ENCODE measurements around the gene PPM1G.

- TF ChIP-seq EZH2 (IDR thresholded peaks at IDR 0.05; ENCODE audit: low read length), result no peak
- TF ChIP-seq CTCF (optimal IDR thresholded peaks at IDR 0.05 in 1 of 3, IDR thresholded peaks at IDR 0.05 in 1 of 3, conservative IDR thresholded peaks at IDR 0.05 in 1 of 3; ENCODE audit: extremely low read depth in 1 of 3, insufficient read depth in 2 of 3, low read length in 3 of 3), result no peak
Measured at GRCh38 chr2:27381577-27382181, 27.7 kb downstream of the PPM1G start.

Measured in keratinocyte (primary cell).